NCI-H146 treated with DMSO at 0.1 percent for 48 hours (cell line): ENCODE data around the gene MORN5.

Source experiments
- DNase-seq: peaks from one replicate; lab custom pipeline; 2025; ENCODE audit not compliant: unreplicated experiment; lab: John Stamatoyannopoulos, UW

The MORN5 gene

DNA sequence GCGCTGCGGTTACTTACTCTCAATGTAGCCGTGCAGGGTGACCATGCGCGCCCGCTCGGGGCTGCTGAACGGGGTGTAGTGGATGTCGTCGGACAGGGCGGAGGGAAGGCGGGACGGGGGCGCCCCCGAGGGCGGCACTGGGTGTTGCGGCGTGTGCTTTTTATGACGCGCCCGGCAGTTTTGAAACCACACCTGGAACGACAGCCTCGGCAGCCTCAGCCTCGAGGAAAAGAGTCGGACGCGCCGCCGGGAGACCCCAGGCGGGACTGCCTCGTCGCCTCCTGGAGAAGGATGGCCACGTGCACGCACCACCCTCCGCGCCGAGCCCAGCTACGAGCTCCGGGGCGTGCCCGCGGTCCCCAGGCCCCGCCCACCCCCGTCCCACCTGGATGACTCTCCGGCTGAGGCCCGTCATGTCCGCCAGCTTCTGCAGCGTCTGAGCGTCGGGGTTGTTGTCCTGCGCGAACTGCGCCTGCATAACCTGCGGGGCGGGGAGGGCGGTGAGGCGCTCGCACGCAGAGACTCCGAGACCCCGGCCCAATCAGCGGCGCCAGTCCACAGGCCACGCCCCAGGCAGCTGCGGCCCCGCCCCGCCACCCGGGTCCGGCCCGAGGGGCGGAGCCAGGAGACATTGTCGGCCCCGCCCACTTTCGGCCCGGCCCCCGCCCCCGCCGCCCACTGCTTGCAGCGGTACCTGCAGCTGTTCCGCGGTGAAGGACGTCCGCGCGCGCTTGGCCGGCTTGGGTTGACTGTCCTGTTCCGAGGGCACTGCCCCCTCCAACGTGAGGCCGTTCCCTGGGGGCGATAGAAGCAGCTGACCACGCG lies 54.1 kb downstream of the MORN5 start:
- DNase-seq: peak; percentile 71

- no peak for DNase-seq
Measured at GRCh38 chr9:122214507-122214906, 54.8 kb downstream of the MORN5 start.

- no peak for DNase-seq
Measured at GRCh38 chr9:122215663-122216062, 56.0 kb downstream of the MORN5 start.

DNA sequence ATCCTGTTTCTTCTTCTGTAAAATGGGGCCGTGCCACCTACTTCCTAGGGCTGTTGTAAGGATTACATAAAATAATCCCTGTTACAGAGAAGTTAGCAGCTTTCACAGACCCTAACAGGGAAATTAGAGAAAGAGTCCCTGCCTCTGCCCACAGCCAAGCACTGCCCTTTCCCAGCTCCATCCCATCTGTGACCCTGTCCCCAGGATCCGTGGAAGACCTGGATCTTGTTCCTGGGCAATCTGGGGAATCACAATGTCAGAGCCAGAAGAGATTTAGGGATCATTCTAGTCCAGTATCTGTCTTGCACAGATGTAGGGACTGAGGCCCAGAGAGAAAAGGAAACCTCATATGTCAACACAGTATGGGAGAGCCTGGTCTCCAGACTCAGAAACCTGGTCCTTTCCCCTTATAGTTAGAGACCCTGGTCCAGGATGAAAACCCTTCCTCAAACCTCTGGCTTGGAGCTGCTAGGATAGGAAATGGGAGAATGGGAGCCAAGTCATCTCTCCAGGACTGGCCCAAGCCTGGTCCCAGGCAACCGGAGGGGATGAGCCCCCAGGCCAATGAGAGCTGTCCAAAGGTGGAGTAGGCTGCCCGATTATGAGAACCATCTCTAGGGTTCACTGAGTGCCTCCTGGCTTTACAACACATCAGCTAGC lies 56.6 kb downstream of the MORN5 start:
- no peak for DNase-seq

DNA sequence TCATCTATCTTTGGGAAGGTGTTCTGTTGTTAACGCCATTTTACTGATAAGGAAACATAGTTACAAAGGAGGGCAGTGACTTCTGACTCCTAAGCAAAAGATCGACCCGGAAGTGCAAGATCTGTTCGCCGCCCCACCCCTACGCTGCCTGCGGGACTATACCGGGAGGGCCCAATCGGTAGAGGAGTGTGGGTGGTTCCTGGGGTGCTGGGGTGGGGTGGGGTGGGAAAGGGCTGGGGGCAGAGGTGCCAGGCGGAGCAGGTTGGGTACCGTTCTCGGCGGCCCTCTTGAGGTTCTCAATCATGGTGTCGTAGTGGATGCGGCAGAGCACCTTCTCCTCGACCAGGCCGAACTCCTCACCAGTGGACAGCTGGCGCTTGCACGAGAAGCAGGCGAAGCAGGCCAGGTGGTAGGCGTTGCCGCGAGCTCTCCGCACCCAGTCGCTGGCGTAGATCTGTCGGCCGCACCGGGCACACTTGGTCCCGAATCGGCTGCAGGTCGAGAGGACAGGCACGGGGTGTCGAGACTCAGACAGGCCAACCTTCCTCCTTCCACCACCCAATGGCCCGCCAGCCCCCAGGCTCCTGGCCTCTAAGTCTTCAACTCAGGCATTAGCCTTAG lies 57.2 kb downstream of the MORN5 start:
- no peak for DNase-seq

DNA sequence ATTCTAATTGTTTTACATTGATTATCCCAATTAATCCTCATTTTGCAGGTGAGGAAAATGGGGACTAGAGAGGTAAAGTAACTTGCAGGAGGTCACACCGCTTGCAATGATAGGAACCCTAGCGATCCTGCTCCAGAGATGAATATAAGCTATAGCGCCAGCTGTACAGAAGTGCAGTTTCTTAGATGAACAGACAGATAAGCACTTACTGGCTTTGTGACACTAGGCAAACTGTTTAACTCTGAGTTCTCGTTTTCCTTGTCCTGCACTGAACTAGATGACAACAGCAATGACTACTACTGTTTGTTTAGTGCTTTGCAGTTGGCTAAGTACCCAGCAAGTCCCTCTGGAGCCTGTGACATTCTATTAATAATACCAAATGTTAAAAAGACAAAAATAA lies 57.9 kb downstream of the MORN5 start:
- no peak for DNase-seq

- no peak for DNase-seq
Measured at GRCh38 chr9:122218071-122218934, 58.6 kb downstream of the MORN5 start.

DNA sequence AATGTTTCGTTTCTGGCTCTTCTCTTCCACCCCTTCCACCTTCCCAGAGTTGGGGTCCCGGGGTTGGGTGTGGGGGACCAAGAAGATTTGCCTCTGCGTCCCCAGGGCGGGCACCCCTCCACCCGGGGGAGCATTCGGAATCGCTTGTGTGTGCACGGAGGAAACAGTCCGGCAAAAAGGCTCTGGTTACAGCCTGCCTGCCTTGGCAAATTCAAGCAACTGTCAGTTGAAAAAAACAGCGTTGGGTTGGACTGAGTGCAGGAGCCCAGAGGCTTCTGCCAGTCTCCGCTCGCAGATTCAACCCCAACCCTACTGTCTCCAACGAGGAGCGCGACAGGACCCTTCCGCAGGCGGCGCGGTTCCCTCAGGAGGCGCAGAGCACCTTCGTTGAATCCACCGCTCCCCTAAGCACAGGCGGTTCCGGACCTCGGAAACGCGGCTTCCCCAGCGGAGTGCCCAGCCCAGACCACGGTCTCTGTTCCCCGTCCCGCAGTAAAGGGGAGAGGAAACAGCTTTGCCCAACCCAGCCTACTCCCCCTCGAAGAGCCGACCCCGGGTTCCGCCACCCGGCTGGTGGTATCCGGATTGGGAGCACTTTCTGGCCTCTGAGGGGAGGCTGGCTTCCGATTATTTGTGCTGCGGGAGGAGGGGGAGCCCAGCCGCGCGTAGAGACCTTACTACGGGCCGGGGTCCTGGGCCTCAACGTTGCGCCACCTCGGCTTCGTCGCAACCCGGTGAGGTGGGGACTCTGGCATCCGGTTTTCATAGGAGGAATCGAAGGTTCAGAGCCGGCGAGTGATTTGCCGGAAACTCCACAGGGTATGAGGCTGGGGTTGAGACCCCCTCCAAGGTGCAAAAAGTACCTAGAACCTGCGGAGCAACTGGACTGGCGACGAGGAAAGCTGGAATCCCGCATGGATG lies 59.5 kb downstream of the MORN5 start:
- no peak for DNase-seq

- no peak for DNase-seq
Measured at GRCh38 chr9:122219856-122220672, 60.4 kb downstream of the MORN5 start.

- DNase-seq: no peak
Measured at GRCh38 chr9:122220673-122221182, 61.0 kb downstream of the MORN5 start.

- no peak for DNase-seq
Measured at GRCh38 chr9:122221183-122221811, 61.6 kb downstream of the MORN5 start.

DNA sequence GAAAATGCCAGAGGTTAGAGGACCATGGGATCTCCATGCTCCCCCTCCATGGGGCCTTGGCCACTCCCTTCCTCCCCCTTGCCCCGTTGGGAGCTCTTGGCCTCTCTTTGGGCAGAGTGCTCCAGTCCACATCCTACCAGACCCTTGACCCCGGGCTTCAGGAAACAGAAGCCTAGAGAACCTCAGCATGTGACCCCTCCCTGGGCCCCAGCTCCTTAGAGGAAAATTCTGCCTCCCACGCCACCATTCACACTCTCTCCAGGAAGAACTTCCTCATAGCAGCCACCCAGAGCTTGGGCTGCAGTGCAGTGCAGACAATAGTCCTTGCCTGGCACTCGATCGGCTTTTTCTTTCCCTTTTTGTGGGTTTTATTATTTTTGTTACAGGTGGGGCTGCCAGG lies 63.1 kb downstream of the MORN5 start:
- DNase-seq: no peak

DNA sequence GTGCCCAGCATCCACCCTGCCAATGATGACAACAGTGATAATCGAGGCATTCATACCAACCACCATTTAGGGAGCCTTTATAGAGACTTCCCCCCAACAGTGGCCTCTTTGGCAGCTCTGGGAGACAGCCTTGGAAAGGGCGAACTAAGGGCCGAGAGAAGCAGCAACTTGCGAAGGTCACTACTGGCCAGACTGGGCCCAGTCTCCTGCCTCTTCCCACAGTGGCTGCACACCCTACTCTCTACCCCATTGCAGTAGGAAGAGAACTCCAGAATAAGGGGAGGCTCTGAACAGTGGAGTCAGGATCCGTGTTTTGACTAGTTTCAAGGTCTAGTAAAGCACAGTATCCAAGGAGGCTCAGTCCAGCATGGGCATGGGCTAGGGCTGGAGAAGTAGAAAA lies 63.7 kb downstream of the MORN5 start:
- no peak for DNase-seq

- no peak for DNase-seq
Measured at GRCh38 chr9:122225312-122226141, 65.8 kb downstream of the MORN5 start.

DNA sequence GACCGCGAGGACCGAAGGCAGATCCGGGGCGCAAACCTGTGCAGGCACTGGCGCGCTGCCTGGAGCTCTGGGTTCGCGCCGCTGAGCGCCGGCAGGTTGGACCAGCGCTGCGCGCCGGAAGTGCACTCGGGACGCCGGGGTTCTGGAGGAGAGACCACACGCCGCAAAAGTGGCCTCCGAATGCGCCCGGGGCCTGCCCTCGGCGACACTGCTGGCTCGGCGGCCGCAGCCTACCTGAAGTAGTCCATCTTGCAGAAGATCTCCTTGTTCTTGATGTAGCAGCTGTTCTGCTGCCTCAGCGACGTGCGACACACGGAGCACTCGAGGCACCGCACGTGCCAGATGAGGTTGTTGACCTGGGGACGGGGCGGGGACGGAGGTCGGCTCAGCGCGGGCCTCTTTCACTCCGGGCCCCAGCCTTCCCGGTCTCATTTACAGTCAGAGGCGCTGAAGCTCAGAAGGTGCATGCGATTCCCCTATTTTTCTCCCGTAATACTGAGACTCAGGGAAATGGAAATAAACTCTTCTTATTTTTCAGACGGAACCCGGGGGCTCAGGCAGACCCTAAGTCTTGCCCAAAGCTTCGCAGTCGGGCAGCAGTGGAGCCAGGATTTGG lies 66.5 kb downstream of the MORN5 start:
- DNase-seq: no peak

- no peak for DNase-seq
Measured at GRCh38 chr9:122226758-122227574, 67.3 kb downstream of the MORN5 start.

DNA sequence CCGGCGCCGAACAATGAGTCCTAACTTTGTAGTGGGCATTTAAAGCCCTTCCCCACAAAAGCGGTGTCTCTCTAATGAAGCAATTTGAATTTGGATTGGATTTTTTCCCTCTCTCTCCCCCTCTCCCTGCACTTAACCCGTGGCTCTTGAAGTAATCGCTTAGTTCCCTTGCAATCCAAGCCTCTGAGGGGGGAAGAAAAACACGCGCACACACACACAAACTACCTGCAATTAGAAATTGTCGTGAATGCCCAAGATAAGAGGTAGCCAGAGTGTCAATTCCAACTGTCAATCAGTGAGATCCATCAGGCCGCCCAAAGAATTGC lies 67.8 kb downstream of the MORN5 start:
- no peak for DNase-seq
